Mesendoderm (in vitro differentiated cells): Measurements from ENCODE around the gene HLA-DRB5. TPM values are rescaled to one million over a fixed set of nuclear protein-coding genes. Genes with fewer than 3 reads are reported as not detected.
A peak's percentile ranks its signal among the peaks of the same experiment; 100 is the strongest.
"Not testable (repeated sequence)": the region's sequence is repeated elsewhere in the genome, so short reads cannot be mapped to it uniquely, and the experiment has no call there.

Experiments used
- DNase-seq: peaks from one replicate; pipeline ENCODE4 v3.0.0; 2013
- H2AK5ac ChIP-seq: 2 replicates; pipeline ENCODE4 v1.6.1; 2013; ENCODE audit warnings: low read length, inconsistent platforms
- H2BK120ac ChIP-seq: 2 replicates; pipeline ENCODE4 v1.6.1; 2013; ENCODE audit warnings: low read depth, mild to moderate bottlenecking, low read length, moderate library complexity, mixed read lengths
- H2BK15ac ChIP-seq: replicated peaks from 2 replicates; pipeline ENCODE4 v1.6.1; 2013; ENCODE audit warnings: low read depth, mild to moderate bottlenecking, moderate library complexity
- H2BK5ac ChIP-seq: 2 replicates; pipeline ENCODE4 v1.6.1; 2013; ENCODE audit warnings: low read length, inconsistent platforms
- H3K18ac ChIP-seq: 2 replicates; pipeline ENCODE4 v1.6.1; 2013; ENCODE audit warnings: mild to moderate bottlenecking, low read length, mixed read lengths
- H3K23ac ChIP-seq: one replicate; pipeline ENCODE4 v1.6.1; 2013; ENCODE audit warnings: low read length
- H3K27ac ChIP-seq: 2 replicates; pipeline ENCODE4 v1.5.1; 2013; ENCODE audit warnings: low read depth, mild to moderate bottlenecking, inconsistent platforms, low read length, moderate library complexity
- H3K27me3 ChIP-seq: 2 replicates; pipeline ENCODE4 v1.6.1; 2013; ENCODE audit warnings: low read length, control low read depth, mild to moderate bottlenecking, inconsistent platforms; ENCODE audit not compliant: insufficient read depth, poor library complexity
- H3K36me3 ChIP-seq: 2 replicates; pipeline ENCODE4 v1.6.1; 2013; ENCODE audit warnings: low read length, inconsistent platforms; ENCODE audit not compliant: control insufficient read depth, insufficient read depth
- H3K4ac ChIP-seq: one replicate; pipeline ENCODE4 v1.6.1; 2013; ENCODE audit warnings: low read depth, mild to moderate bottlenecking, low read length, moderate library complexity
- H3K4me1 ChIP-seq: 2 replicates; pipeline ENCODE4 v1.6.1; 2013; ENCODE audit warnings: low read depth, low read length, inconsistent platforms; ENCODE audit not compliant: control insufficient read depth
- H3K4me2 ChIP-seq: 2 replicates; pipeline ENCODE4 v1.6.1; 2013; ENCODE audit warnings: low read length
- H3K4me3 ChIP-seq: 2 replicates; pipeline ENCODE4 v1.5.1; 2013; ENCODE audit warnings: mild to moderate bottlenecking, low read length
- H3K56ac ChIP-seq: one replicate; pipeline ENCODE4 v1.6.1; 2013; ENCODE audit warnings: low read length
- H3K79me1 ChIP-seq: 2 replicates; pipeline ENCODE4 v1.6.1; 2013; ENCODE audit warnings: low read length, inconsistent platforms
- H3K79me2 ChIP-seq: 2 replicates; pipeline ENCODE4 v1.6.1; 2013; ENCODE audit warnings: mild to moderate bottlenecking, low read length; ENCODE audit not compliant: control insufficient read depth, insufficient read depth
- H3K9ac ChIP-seq: 2 replicates; pipeline ENCODE4 v1.6.1; 2013; ENCODE audit warnings: low read length, inconsistent platforms
- H4K5ac ChIP-seq: one replicate; pipeline ENCODE4 v1.6.1; 2013; ENCODE audit warnings: low read length
- H4K8ac ChIP-seq: one replicate; pipeline ENCODE4 v1.6.1; 2013; ENCODE audit warnings: low read depth, mild to moderate bottlenecking, control low read depth, low read length, moderate library complexity
- WGBS: extraction: QIAGEN DNeasy Blood & Tissue Kit; methylation state at CpG from one replicate; pipeline ENCODE4 v1.1.7; 2013; ENCODE audit warnings: low lambda C conversion rate, missing lambda C conversion rate; ENCODE audit not compliant: insufficient coverage; ENCODE audit errors: extremely low coverage; 5-methylcytosine and 5-hydroxymethylcytosine counted together
- polyA plus RNA-seq, 2 experiments: library from polyadenylated mRNA; stranded (reverse); fragments of 200-250 nt; gene quantifications; one replicate each; pipeline ENCODE4 v1.2.3, GENCODE V29; 2013

HLA-DRB5 gene
- polyA plus RNA-seq (2013, experiment 1 of 2) = 0.07 TPM
- polyA plus RNA-seq (2013, experiment 2 of 2) = 0.14 TPM

DNA sequence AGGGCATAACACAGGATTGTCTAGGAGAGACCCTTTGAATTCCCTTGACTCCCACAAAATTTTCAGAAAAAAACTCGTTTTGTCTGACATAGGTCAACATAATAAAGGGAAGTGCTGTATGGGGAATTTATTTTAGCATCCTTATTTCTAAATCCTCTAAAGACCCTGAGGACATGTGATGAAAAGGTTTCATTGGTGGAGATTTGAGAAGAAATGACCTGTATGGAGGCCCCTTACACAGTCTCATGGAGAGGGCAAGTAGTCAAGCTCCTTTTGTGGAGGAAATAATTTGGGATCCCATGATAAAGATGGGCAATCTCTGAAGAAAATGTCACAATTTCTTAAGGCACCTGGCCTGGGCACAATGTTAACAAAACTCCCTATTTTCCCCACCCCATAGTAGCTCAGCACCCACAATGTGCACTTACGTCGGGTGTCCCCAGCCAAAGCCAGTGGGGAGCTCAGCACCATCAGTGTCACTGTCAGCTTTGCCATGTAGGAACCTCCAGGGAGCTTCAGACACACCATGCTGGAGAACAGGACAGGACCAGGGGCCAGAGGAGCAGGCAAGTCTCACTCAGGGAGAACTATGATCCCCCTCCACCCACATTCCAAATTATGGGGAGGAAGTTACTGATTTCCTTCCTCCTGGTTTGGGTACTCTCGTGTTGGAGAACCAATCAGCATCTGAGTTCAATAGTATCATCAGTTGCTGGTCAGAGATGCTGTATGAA is at the start of gene HLA-DRB5:
HLA-DRB5 (minus strand) TSS at position 591 of the 734 bp plus-strand sequence; CDS start at position 528, 63 bp downstream.
- H2BK5ac ChIP-seq = no peak within 1 kb of the TSS
- no peak within 1 kb of the TSS for H3K4me2 ChIP-seq
- H3K9ac ChIP-seq = no peak within 1 kb of the TSS
- H3K27ac ChIP-seq = no peak within 1 kb of the TSS
- no peak within 1 kb of the TSS for H3K4me3 ChIP-seq
- no peak within 1 kb of the TSS for H4K5ac ChIP-seq
- H3K79me1 ChIP-seq = no peaks in the 10 kb centered on the region
- no peak within 1 kb of the TSS for H4K8ac ChIP-seq
- no peak within 1 kb of the TSS for H3K56ac ChIP-seq
- H2BK120ac ChIP-seq = no peak within 1 kb of the TSS
- no peaks in the 10 kb centered on the region for H3K36me3 ChIP-seq
- WGBS = no CpG with 5 or more reads among the region's 4 CpGs
- no peaks in the 10 kb centered on the region for H3K4me1 ChIP-seq
- no peak within 1 kb of the TSS for H3K4ac ChIP-seq
- no peak within 1 kb of the TSS for H3K23ac ChIP-seq
- no peaks in the 10 kb centered on the region for H3K79me2 ChIP-seq
- DNase-seq = peak; percentile 29
- no peaks in the 10 kb centered on the region for H3K27me3 ChIP-seq
- no peak within 1 kb of the TSS for H2AK5ac ChIP-seq
- no peak within 1 kb of the TSS for H2BK15ac ChIP-seq
- H3K18ac ChIP-seq = no peak within 1 kb of the TSS

- WGBS = no CpG with 5 or more reads among the region's 3 CpGs
- no peak overlapping the region for H3K27ac ChIP-seq
- no peaks in the 10 kb centered on the region for H3K79me1 ChIP-seq
- no peak overlapping the region for H4K8ac ChIP-seq
- H3K56ac ChIP-seq = peak overlapping the region; percentile 25
- no peak overlapping the region for H3K23ac ChIP-seq
- H3K36me3 ChIP-seq = no peaks in the 10 kb centered on the region
- H2BK120ac ChIP-seq = no peak overlapping the region
- H2AK5ac ChIP-seq = no peak overlapping the region
- H3K9ac ChIP-seq = no peak overlapping the region
- H2BK15ac ChIP-seq = no peak overlapping the region
- no peak overlapping the region for H2BK5ac ChIP-seq
- H3K27me3 ChIP-seq = no peaks in the 10 kb centered on the region
- H3K4me1 ChIP-seq = no peaks in the 10 kb centered on the region
- no peak overlapping the region for H3K4ac ChIP-seq
- H3K4me2 ChIP-seq = no peak overlapping the region
- no peak overlapping the region for H3K4me3 ChIP-seq
- no peak for DNase-seq
- H3K18ac ChIP-seq = no peak overlapping the region
- H4K5ac ChIP-seq = no peak overlapping the region
- H3K79me2 ChIP-seq = no peaks in the 10 kb centered on the region
These were observed 48.9 kb upstream of the HLA-DRB5 start for GRCh38 chr6:32578962-32579361.

- not testable (repeated sequence) for H3K23ac ChIP-seq, H3K36me3 ChIP-seq, H2BK15ac ChIP-seq, H3K4ac ChIP-seq, H3K18ac ChIP-seq, H4K5ac ChIP-seq, H3K79me2 ChIP-seq, H3K4me3 ChIP-seq, H2AK5ac ChIP-seq, H3K56ac ChIP-seq, H3K4me2 ChIP-seq, H3K9ac ChIP-seq, H3K27ac ChIP-seq, H2BK5ac ChIP-seq, H3K4me1 ChIP-seq, DNase-seq, H3K27me3 ChIP-seq, H2BK120ac ChIP-seq, H4K8ac ChIP-seq, H3K79me1 ChIP-seq
- WGBS = no CpG with 5 or more reads among the region's 5 CpGs
These were observed 47.4 kb upstream of the HLA-DRB5 start for GRCh38 chr6:32577493-32577892.

DNA sequence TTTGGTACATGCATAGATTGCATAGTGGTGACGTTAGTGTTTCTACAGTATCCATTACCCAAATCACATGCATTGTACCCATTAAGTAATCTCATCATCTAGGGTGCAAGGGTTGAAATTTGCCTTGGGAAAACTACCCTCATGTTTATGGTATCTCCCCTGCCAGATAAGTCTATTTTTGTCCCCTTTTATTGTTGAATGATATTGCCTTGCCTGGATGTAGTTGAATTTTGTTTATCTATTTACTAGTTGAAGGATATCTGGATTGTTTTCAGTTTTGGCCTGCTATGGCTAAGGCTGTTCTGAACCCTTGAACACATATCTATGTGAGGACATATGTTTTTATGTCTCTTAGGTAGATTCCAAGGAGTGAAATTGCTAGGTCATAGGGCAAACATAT is 46.2 kb upstream of the HLA-DRB5 start:
- no peaks in the 10 kb centered on the region for H3K4me1 ChIP-seq
- no peak overlapping the region for H2BK5ac ChIP-seq
- no peak overlapping the region for H3K4me3 ChIP-seq
- H3K36me3 ChIP-seq = no peaks in the 10 kb centered on the region
- H3K9ac ChIP-seq = no peak overlapping the region
- DNase-seq = no peak
- no peak overlapping the region for H3K4me2 ChIP-seq
- WGBS = no CpG with 5 or more reads among the region's 1 CpG
- no peak overlapping the region for H3K23ac ChIP-seq
- H3K27me3 ChIP-seq = no peaks in the 10 kb centered on the region
- no peak overlapping the region for H3K27ac ChIP-seq
- no peak overlapping the region for H2BK15ac ChIP-seq
- H2AK5ac ChIP-seq = no peak overlapping the region
- no peak overlapping the region for H4K5ac ChIP-seq
- H4K8ac ChIP-seq = no peak overlapping the region
- no peak overlapping the region for H3K4ac ChIP-seq
- H3K79me1 ChIP-seq = no peaks in the 10 kb centered on the region
- H2BK120ac ChIP-seq = no peak overlapping the region
- H3K79me2 ChIP-seq = no peaks in the 10 kb centered on the region
- H3K56ac ChIP-seq = no peak overlapping the region
- no peak overlapping the region for H3K18ac ChIP-seq

DNA sequence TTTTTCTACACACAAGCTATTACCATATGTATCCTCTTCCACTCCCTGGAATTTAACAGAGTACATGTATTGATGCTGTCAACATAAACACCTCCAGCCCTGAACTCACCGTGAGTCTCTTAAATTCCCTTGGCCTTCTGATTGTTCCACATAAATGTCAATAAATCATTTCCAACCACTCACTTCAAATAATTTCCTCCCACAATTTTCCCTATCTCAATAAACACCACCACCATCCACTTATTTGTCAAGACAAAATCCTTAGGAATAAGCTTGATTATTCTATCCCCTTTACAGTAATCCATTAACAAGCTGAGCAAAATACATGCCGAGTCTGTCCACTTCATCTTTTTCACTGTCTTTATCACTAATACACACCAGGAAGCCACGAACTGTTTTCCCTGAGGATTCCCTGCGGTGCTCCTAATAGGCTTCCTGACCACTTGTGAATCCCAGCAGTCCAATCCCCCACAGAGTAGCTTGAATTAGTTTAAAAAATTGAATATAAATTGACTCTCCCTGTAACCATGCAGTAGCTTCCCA is 40.3 kb upstream of the HLA-DRB5 start:
- no CpG with 5 or more reads among the region's 4 CpGs for WGBS
- no peak overlapping the region for H3K4me3 ChIP-seq
- no peak overlapping the region for H3K4me2 ChIP-seq
- no peak overlapping the region for H2BK15ac ChIP-seq
- no peaks in the 10 kb centered on the region for H3K79me1 ChIP-seq
- H4K8ac ChIP-seq = no peak overlapping the region
- no peaks in the 10 kb centered on the region for H3K36me3 ChIP-seq
- H2BK120ac ChIP-seq = no peak overlapping the region
- no peak overlapping the region for H3K4ac ChIP-seq
- no peak overlapping the region for H3K27ac ChIP-seq
- no peak overlapping the region for H3K18ac ChIP-seq
- no peak overlapping the region for H3K9ac ChIP-seq
- DNase-seq = no peak
- no peaks in the 10 kb centered on the region for H3K27me3 ChIP-seq
- H3K79me2 ChIP-seq = no peaks in the 10 kb centered on the region
- no peak overlapping the region for H4K5ac ChIP-seq
- no peak overlapping the region for H3K23ac ChIP-seq
- H3K56ac ChIP-seq = no peak overlapping the region
- no peak overlapping the region for H2AK5ac ChIP-seq
- no peak overlapping the region for H2BK5ac ChIP-seq
- H3K4me1 ChIP-seq = no peaks in the 10 kb centered on the region
